HL-60 (cell line): ENCODE measurements around the gene IGFN1.

Experiments
- DNase-seq, 2 experiments: peaks; one replicate each; pipeline ENCODE4 v3.0.0-alpha.2; 2010 to 2020; ENCODE audit warnings: low read depth in 1 of 2, low spot score in 1 of 2
- H3K27ac ChIP-seq: fragments of 250-450 bp; sonication (Bioruptor Pico); replicated peaks from 2 replicates; pipeline ENCODE4 v1.5.1; 2020; ENCODE audit warnings: mild to moderate bottlenecking, moderate library complexity
- H3K27me3 ChIP-seq: fragments of 250-450 bp; sonication (Bioruptor Pico); 2 replicates; pipeline ENCODE4 v1.5.1; 2021; ENCODE audit warnings: mild to moderate bottlenecking, moderate library complexity; ENCODE audit not compliant: insufficient read depth, poor library complexity, severe bottlenecking
- H3K4me3 ChIP-seq: replicated peaks from 2 replicates; pipeline ENCODE4 v1.5.1; 2011; ENCODE audit warnings: mild to moderate bottlenecking, control low read depth, low read length; ENCODE audit not compliant: insufficient read depth
- CTCF ChIP-seq: IDR thresholded peaks from one replicate; pipeline ENCODE4 v1.5.1; 2011; ENCODE audit warnings: low read length, control low read depth, inconsistent platforms; ENCODE audit not compliant: insufficient read depth
- GABPA ChIP-seq: IDR thresholded peaks from 2 replicates; pipeline ENCODE4 v1.6.1; 2012; ENCODE audit warnings: low read depth
- POLR2AphosphoS5 ChIP-seq: IDR thresholded peaks from 2 replicates; pipeline ENCODE4 v1.6.1; 2012; ENCODE audit warnings: low read depth
- REST ChIP-seq: IDR thresholded peaks from 2 replicates; pipeline ENCODE4 v1.6.1; 2012; ENCODE audit warnings: low read depth; ENCODE audit not compliant: insufficient replicate concordance
- SPI1 ChIP-seq: IDR thresholded peaks from 2 replicates; pipeline ENCODE4 v1.6.1; 2012; ENCODE audit warnings: low read depth, mild to moderate bottlenecking, borderline replicate concordance

Gene IGFN1

GRCh38 chr1:201144701-201145100 is 45.9 kb upstream of the IGFN1 start:
- Histone ChIP-seq H3K27me3 (no peaks in the 10 kb centered on the region), H3K27ac (no peak overlapping the region), H3K4me3 (no peak overlapping the region)
- DNase-seq, result no peak
- no peak for TF ChIP-seq GABPA
- no peak for TF ChIP-seq CTCF
- TF ChIP-seq SPI1, result no peak
- TF ChIP-seq REST, result no peak
- no peak for TF ChIP-seq POLR2AphosphoS5

- Histone ChIP-seq H3K4me3 (no peak overlapping the region), H3K27ac (no peak overlapping the region), H3K27me3 (no peaks in the 10 kb centered on the region)
- TF ChIP-seq SPI1 (no peak), POLR2AphosphoS5 (no peak), CTCF (no peak), GABPA (no peak)
- no peak for DNase-seq
These were observed 45.5 kb upstream of the IGFN1 start for GRCh38 chr1:201145132-201145531.

GRCh38 chr1:201145816-201146215 is 44.8 kb upstream of the IGFN1 start:
- no peak overlapping the region for H3K4me3 ChIP-seq
- no peak overlapping the region for H3K27ac ChIP-seq
- TF ChIP-seq REST (no peak), CTCF (no peak), SPI1 (no peak), POLR2AphosphoS5 (no peak), GABPA (no peak)
- no peak for DNase-seq
- no peaks in the 10 kb centered on the region for H3K27me3 ChIP-seq

- Histone ChIP-seq H3K27me3 (no peaks in the 10 kb centered on the region), H3K27ac (no peak overlapping the region), H3K4me3 (no peak overlapping the region)
- no peak for DNase-seq
- TF ChIP-seq POLR2AphosphoS5, result no peak
- TF ChIP-seq REST, result no peak
- no peak for TF ChIP-seq SPI1
- no peak for TF ChIP-seq GABPA
- no peak for TF ChIP-seq CTCF
These were observed 43.8 kb upstream of the IGFN1 start for GRCh38 chr1:201146626-201147390.
